Measurements from ENCODE around the gene BEST2. TPM values are rescaled to one million over a fixed set of nuclear protein-coding genes. Genes with fewer than 3 reads are reported as not detected.
A peak's percentile ranks its signal among the peaks of the same experiment; 100 is the strongest.

Gene BEST2
- total RNA-seq, result not detected in 2 replicates

- DNase-seq (ENCODE audit: low read depth) (no peak), FAIRE-seq (no peak)
- peaks cover 3% of the 10 kb centered on the region for H3K27me3 ChIP-seq (ENCODE audit: control insufficient read depth, insufficient read depth, low read length)
- H3K4me3 ChIP-seq (ENCODE audit: low read depth, low read length), result no peak within 1 kb of the TSS
- H3K36me3 ChIP-seq (ENCODE audit: control insufficient read depth, insufficient read depth, low read length), result peaks cover 9% of the 10 kb centered on the region
- no peak for TF ChIP-seq CTCF (IDR thresholded peaks at IDR 0.05; ENCODE audit: insufficient read depth, low read length, severe bottlenecking)
These were observed at the start of gene BEST2 for GRCh38 chr19:12751635-12752034. TSS of gene BEST2 (plus strand) at chr19:12751791. CDS start at chr19:12752593, 802 bp downstream.

- no peak for DNase-seq (ENCODE audit: low read depth)
- Histone ChIP-seq H3K27me3 (ENCODE audit: control insufficient read depth, insufficient read depth, low read length) (no peaks in the 10 kb centered on the region), H3K36me3 (ENCODE audit: control insufficient read depth, insufficient read depth, low read length) (peaks cover 37% of the 10 kb centered on the region), H3K4me3 (ENCODE audit: low read depth, low read length) (no peak overlapping the region)
- FAIRE-seq, result peak; percentile 70
- no peak for TF ChIP-seq CTCF (IDR thresholded peaks at IDR 0.05; ENCODE audit: insufficient read depth, low read length, severe bottlenecking)
These were observed 48.5 kb upstream of the BEST2 start for GRCh38 chr19:12703046-12703445.

GRCh38 chr19:12705169-12705568 is 46.4 kb upstream of the BEST2 start:
- DNase-seq (ENCODE audit: low read depth), result no peak
- Histone ChIP-seq H3K4me3 (ENCODE audit: low read depth, low read length) (no peak overlapping the region), H3K27me3 (ENCODE audit: control insufficient read depth, insufficient read depth, low read length) (no peaks in the 10 kb centered on the region), H3K36me3 (ENCODE audit: control insufficient read depth, insufficient read depth, low read length) (peaks cover 40% of the 10 kb centered on the region)
- no peak for FAIRE-seq
- TF ChIP-seq CTCF (IDR thresholded peaks at IDR 0.05; ENCODE audit: insufficient read depth, low read length, severe bottlenecking), result no peak

GRCh38 chr19:12705654-12706331 is 45.8 kb upstream of the BEST2 start:
- DNase-seq (ENCODE audit: low read depth), result no peak
- TF ChIP-seq CTCF (IDR thresholded peaks at IDR 0.05; ENCODE audit: insufficient read depth, low read length, severe bottlenecking), result no peak
- Histone ChIP-seq H3K27me3 (ENCODE audit: control insufficient read depth, insufficient read depth, low read length) (no peaks in the 10 kb centered on the region), H3K4me3 (ENCODE audit: low read depth, low read length) (no peak overlapping the region), H3K36me3 (ENCODE audit: control insufficient read depth, insufficient read depth, low read length) (peaks cover 43% of the 10 kb centered on the region)
- FAIRE-seq, result no peak

GRCh38 chr19:12706332-12706718 is 45.3 kb upstream of the BEST2 start:
- FAIRE-seq, result no peak
- Histone ChIP-seq H3K36me3 (ENCODE audit: control insufficient read depth, insufficient read depth, low read length) (peaks cover 42% of the 10 kb centered on the region), H3K4me3 (ENCODE audit: low read depth, low read length) (no peak overlapping the region), H3K27me3 (ENCODE audit: control insufficient read depth, insufficient read depth, low read length) (no peaks in the 10 kb centered on the region)
- no peak for TF ChIP-seq CTCF (IDR thresholded peaks at IDR 0.05; ENCODE audit: insufficient read depth, low read length, severe bottlenecking)
- DNase-seq (ENCODE audit: low read depth), result no peak

GRCh38 chr19:12708641-12709040 is 43.0 kb upstream of the BEST2 start:
- no peaks in the 10 kb centered on the region for H3K27me3 ChIP-seq (ENCODE audit: control insufficient read depth, insufficient read depth, low read length)
- FAIRE-seq, result no peak
- H3K4me3 ChIP-seq (ENCODE audit: low read depth, low read length), result no peak overlapping the region
- no peak for DNase-seq (ENCODE audit: low read depth)
- no peak for TF ChIP-seq CTCF (IDR thresholded peaks at IDR 0.05; ENCODE audit: insufficient read depth, low read length, severe bottlenecking)
- H3K36me3 ChIP-seq (ENCODE audit: control insufficient read depth, insufficient read depth, low read length), result peaks cover 32% of the 10 kb centered on the region
